HCT116 (cell line): Measurements from ENCODE around the gene PIGW.

Experiments used
- CTCF ChIP-seq, 3 experiments: fragments of 200-600 bp in 1 of 3; sonication (generic) in 1 of 3; IDR thresholded peaks in 2 of 3; conservative IDR thresholded peaks in 1 of 3; 2 replicates each; pipeline ENCODE4 v1.5.1; 2012 to 2017; ENCODE audit warnings: low read depth in 2 of 3, low read length in 2 of 3, antibody characterized with exemption in 1 of 3, borderline replicate concordance in 1 of 3, control low read depth in 1 of 3, mild to moderate bottlenecking in 1 of 3, mixed read lengths in 1 of 3, mixed run types in 1 of 3, moderate library complexity in 1 of 3; ENCODE audit not compliant: insufficient read depth in 1 of 3
- EZH2phosphoT487 ChIP-seq: fragments of 200-600 bp; IDR thresholded peaks from 2 replicates; pipeline ENCODE4 v1.6.1; 2018; ENCODE audit warnings: antibody characterized with exemption, borderline replicate concordance
- POLR2AphosphoS5 ChIP-seq: IDR thresholded peaks from 2 replicates; pipeline ENCODE4 v1.6.1; 2011; ENCODE audit warnings: mild to moderate bottlenecking, low read depth, low read length, moderate library complexity
- RAD21 ChIP-seq: IDR thresholded peaks from 2 replicates; pipeline ENCODE4 v1.6.1; 2012; ENCODE audit warnings: low read depth, mild to moderate bottlenecking
- REST ChIP-seq: IDR thresholded peaks from 2 replicates; pipeline ENCODE4 v1.6.1; 2012; ENCODE audit warnings: low read depth
- SIN3A ChIP-seq: IDR thresholded peaks from 2 replicates; pipeline ENCODE4 v1.6.1; 2012; ENCODE audit warnings: low read depth

GRCh38 chr17:36576793-36577192 lies 42.0 kb downstream of the PIGW start:
- TF ChIP-seq CTCF (IDR thresholded peaks at IDR 0.05 in 2 of 3, conservative IDR thresholded peaks at IDR 0.05 in 1 of 3; ENCODE audit: borderline replicate concordance in 1 of 3, insufficient read depth in 1 of 3, low read depth in 2 of 3, low read length in 2 of 3) (no peak), REST (no peak), SIN3A (no peak), POLR2AphosphoS5 (no peak), RAD21 (no peak), EZH2phosphoT487 (no peak)
